DMS153 treated with DMSO at 0.1 percent for 48 hours (cell line): ENCODE results near the gene CCM2.

ENCODE experiments used
- DNase-seq: peaks from one replicate; lab custom pipeline; 2025; ENCODE audit not compliant: unreplicated experiment; lab: John Stamatoyannopoulos, UW

The CCM2 gene

DNA sequence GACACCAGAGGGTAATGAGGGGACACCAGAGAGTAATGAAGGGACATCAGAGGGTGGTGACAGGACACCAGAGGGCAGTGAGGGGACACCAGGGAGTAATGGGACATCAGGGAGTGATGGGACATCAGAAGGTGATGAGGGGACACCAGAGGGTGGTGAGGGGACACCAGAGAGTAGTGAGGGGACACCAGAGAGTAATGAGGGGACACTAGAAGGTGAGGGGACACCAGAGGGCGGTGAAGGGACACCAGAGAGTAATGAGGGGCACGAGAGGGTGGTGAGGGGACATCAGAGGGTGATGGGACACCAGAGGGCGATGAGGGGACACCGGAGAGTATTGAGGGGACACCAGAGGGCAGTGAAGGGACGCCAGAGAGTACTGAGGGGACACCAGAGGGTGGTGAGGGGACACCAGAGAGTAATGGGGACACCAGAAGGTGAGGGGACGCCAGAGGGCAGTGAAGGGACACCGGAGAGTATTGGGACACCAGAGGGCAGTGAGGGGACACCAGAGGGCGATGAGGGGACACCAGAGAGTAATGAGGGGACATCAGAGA lies 78.2 kb downstream of the CCM2 start:
- no peak for DNase-seq

- no peak for DNase-seq
These were observed 80.4 kb downstream of the CCM2 start for GRCh38 chr7:45080265-45080957.

GRCh38 chr7:45080958-45081669 lies 81.1 kb downstream of the CCM2 start:
- DNase-seq = no peak

- DNase-seq = no peak
These were observed 81.6 kb downstream of the CCM2 start for GRCh38 chr7:45081670-45081974.

DNA sequence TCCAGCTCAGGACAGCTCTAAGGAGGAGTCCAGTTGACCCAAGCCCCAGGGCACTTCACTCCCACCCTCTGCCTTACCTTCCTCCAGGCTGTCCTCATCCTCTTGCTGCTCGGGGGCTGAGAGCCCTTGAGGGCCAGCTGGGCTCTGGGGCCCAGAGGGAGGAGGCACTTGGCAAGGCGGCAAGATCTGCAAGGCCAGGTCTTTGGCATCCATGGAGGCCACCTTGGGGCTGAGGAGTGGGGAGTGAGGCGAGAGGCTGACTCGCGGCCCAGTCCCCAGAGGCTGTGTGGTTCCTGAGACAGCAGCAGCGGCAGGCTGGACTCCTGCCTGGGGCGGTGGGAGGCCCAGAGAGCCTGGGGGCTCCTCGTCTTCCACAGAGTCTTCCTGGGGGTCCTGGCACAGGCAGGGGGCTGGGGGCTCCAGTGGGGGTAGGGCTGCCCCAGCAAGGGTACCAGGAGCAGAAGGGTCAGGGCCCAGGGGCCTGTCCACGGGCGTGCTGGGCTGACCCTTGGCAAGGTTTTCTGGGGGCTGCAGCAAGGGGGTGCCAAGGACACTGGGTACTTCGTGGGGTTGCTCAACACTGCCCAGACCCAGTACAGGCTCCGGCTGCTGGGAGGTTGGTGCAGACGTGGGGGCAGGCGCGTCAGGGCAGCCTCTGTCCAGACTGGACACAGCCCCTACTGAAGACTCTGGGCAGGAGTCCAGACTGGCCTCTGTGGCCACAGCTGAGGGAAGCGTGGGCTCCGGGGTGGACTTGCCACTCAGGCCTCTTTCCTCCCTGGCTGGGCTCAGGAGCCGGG lies 82.2 kb downstream of the CCM2 start:
- DNase-seq = no peak

DNA sequence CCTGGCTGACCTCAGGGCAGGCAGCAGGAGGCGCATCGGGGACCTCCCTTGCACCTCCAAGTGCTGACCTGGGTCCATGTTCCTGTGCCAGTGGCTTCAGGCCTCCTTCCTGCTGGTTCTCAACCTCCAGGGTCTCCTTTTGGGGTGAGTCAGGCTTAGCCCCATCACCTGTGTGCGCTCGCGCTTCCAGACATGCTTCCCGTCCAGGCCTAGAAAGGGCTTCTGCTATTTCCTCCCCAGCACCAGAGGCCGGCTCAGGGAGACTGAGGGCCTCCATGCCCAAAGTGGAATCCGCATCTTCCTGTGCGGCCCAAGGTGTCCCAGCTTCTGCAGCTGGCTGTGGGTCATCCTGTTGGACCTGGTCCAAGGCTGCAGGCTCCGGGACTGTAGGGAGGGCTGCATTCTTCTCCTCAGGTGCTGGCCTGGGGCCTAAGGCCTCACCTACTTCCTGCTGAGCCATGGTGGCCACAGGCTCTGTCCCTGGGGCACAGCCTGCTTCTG lies 82.9 kb downstream of the CCM2 start:
- DNase-seq = no peak

DNA sequence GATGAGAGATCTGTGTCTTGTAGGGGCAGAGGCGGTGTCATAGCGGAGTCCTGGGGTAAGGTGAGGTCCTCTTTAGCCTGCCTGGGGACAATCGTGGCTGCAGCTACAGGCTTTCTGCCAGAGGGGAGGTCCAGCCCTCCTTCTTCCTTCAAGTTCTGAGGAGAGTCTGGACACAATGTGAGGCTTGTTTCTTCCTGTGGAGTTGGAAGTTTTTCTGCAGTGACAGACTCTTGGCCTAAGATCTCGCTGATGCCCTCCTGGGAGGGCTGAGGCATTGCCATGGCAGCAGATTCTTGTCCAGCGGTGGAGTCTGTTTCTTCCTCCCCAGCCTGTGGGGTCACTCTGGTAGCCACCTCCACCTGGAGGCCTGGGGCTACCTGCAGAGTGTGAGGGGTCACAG lies 84.3 kb downstream of the CCM2 start:
- DNase-seq = no peak

- DNase-seq = no peak
These were observed 85.1 kb downstream of the CCM2 start for GRCh38 chr7:45084901-45085618.

DNA sequence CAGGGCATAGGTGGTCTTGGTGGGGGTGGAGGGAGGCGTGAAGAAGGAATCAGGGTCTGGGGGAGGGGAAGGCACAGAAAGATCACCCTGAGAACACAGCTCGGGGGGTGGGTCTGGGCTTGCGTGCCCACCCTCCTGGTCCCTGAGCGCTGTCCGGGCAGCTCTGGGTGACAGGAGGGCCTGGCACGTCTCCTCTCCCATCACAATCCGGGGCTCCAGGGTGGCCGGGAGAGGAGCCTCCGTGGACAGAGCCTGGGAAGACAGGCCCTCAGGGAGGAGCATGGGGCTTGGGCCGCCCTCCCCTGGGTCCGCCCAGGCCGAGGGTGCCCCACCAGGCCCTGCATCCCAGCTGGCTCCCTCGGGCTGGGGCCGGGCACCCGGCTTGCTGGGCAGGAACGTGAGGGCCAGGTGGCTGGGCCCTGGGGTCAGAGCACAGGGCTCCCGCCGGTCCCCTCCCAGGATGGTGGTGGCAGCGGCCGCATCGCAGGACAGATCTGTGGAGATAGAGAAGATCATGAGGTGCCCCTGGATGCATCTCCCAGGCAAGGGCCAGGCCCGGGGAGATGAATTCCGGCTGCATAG lies 85.7 kb downstream of the CCM2 start:
- DNase-seq = no peak

DNA sequence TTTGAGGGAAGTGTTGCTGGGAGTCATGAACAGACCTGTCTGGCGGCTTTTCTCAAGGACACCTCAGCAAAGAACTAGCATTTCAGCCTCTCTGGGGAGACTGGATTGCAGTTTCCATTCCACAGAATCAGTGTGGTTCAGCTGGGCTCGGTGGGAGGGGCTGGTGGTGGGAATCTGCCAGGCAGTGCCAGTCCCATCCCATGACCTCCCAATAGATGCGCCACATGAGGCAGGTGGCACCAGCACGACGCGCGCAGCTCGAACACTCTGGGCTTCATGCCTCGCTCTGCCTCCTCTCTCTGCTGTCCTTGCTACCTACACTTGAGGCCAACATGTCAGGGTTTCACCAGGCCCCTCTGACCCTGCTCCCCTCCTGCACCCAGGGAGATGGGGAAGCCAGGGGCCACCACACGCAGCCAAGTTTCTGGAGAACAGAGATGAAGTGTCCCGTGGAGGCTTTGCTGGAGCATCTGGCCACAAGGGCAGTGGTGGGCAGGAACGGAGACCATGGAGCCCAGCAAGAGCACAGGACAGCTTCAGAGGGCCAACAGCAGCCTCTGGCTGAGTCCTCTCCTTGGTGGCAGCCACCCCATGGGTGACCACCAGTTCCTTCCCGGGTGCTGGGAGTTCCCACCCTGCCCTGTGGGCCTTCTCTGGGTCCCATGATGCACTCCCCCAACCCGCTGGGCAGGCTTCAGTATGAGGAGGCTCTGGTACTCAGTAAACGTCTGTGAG lies 86.5 kb downstream of the CCM2 start:
- no peak for DNase-seq

GRCh38 chr7:45087301-45088145 lies 87.5 kb downstream of the CCM2 start:
- no peak for DNase-seq

GRCh38 chr7:45088146-45088701 lies 88.2 kb downstream of the CCM2 start:
- no peak for DNase-seq

- DNase-seq = no peak
These were observed 88.9 kb downstream of the CCM2 start, which contains the start of gene NACAD for GRCh38 chr7:45088821-45089340. NACAD (minus strand) TSS chr7:45088969; CDS start chr7:45088894, 75 bp downstream.

GRCh38 chr7:45089341-45089891 lies 89.4 kb downstream of the CCM2 start:
- DNase-seq = peak; percentile 62

- DNase-seq = no peak
These were observed 92.3 kb downstream of the CCM2 start for GRCh38 chr7:45092100-45092930.

GRCh38 chr7:45092931-45093235 lies 92.9 kb downstream of the CCM2 start:
- no peak for DNase-seq
